GM21529 (cell line): ENCODE measurements around the gene SPACA7.

ENCODE experiments used
- ATAC-seq: cut with Tn5 transposase; IDR thresholded peaks from one replicate; pipeline ENCODE4 v1.9.1; 2021; ENCODE audit not compliant: unreplicated experiment

Gene SPACA7, protein sequence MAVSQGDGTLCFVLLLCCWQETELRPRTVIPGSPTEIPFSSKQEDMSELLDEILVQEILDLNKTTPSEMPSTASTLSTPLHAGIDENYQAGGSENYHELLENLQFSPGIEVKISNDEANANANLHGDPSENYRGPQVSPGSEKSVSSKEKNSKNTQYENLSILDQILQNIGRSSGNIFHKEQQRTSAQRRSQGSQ

DNA sequence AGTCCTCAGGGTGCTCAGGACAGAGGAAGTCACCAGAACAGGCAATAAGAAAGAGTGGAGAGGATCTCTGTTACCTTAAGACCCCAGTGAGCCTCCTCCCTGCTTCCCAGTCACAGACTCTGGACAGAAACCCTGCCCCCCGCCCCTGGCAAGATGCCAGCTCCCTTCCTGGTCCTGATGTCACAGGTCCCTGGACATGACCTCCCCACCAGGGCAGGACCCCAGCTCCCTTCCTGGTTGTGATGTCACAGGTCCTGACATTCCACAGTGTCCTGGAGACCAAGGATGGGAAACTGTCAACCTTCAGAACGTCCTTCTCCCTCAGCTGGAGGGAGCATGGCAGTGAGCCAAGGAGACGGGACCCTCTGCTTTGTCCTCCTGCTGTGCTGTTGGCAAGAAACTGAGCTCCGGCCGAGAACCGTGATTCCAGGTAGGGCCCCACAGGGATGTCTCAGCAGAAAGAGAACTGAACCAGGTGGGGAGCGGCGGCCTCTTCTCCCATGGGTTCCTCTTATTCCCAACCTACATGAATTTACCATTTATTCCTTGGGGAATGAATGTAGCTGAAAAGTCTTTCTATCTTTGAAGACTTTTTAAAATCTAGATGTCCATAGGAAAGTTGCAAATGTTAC lies at the start of gene SPACA7:
SPACA7 (plus strand) TSS at position 306 of the 632 bp plus-strand sequence; CDS start at position 337, 31 bp downstream.
- ATAC-seq: no peak

- ATAC-seq: no peak
Observed at GRCh38 chr13:112326821-112327370, 49.3 kb upstream of the SPACA7 start.

GRCh38 chr13:112328936-112329335 lies 47.2 kb upstream of the SPACA7 start:
- no peak for ATAC-seq

DNA sequence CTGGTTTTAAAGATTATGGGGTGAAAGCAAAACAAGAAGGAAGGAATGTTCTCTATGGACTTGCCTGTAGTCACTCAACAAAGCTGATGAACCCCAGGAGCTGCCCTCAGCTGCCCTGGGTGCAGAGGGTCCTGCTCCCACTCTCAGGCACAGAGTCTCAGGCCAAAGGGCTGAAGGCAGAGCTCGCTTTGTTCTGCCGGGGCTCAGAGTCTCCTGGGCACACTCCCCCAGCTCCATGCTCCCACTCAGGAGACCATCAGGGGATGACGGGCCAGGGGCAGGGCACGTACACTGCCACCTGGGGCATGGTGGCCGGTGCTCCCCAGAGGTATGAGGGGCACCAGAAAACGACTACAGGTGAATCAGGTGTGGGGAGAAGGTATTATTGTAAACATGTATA lies 46.8 kb upstream of the SPACA7 start:
- ATAC-seq: no peak

GRCh38 chr13:112330066-112330465 lies 46.1 kb upstream of the SPACA7 start:
- no peak for ATAC-seq

- ATAC-seq: no peak
Observed at GRCh38 chr13:112330479-112331381, 45.4 kb upstream of the SPACA7 start.

DNA sequence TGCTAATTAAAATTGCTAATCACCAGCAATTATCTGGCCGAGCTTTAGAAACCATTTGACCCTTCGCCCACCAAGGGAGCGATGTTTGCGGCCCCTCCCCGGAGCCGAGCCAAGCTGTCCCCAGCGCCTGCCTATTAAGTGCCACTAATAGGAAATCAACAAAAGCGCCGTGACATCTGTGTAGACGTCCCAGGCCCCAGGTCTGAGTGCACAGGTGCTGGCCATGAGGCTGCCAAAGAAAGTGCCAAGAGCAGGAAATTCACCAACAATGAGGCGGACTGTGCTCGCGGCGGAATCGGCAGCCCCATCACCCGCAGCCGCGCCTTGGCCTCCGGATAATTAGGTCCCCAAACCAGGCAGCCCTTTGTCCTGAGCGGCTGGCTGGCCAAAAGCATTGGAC lies 44.5 kb upstream of the SPACA7 start:
- no peak for ATAC-seq

- no peak for ATAC-seq
Observed at GRCh38 chr13:112332727-112333126, 43.4 kb upstream of the SPACA7 start.

DNA sequence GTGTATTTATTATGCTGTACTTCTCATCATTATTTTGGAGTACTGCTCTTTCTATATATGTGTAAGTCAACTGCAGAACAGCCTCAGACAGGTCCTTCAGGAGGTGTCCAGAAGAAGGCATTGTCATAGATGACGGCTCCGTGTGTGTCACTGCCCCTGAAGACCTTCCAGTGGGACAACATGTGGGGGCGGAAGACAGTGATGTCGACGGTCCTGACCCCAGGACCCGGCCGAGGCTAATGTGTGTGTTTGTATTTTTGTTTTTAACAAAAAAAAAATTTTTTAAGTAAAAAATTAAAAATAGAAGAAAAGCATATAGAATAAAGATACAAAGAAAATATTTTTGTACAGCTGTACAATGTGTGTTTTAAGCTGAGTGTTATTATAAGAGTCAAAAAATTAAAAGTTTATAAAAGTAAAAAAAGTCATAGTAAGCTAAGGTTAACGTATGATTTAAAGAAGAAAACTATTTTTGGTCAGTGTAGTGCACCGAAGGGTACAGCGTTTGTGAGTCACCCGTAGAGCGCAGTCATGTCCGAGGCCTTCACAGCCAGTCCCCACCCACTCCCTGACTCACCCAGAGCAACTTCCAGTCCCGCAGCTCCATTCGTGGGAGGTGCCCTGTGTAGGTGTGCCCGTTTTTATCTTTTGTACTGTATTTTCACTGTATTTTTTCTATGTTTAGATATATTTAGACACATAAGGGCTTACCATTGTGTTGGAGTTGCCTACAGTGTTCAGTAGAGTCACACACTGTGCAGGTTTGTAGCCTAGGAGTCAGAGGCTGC lies 42.2 kb upstream of the SPACA7 start:
- no peak for ATAC-seq

DNA sequence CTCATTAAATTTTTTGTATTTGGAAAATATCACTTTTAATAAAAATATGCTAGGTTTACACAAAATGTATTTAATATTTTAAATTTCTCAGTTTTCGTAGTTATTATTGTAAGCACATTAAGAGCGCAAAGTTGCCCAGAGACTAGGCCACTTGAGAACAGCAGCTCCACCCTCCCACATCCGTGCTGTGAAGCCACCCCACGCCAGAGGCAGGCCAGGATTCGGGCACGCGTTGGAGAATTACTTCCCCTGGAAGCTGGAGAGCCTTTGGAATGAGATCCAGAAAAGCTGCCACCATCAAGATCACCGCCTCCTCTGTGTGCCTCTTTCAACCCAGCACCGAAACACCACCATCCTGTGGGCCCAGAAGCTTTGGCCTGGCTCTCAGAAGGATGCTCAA lies 41.0 kb upstream of the SPACA7 start:
- ATAC-seq: no peak

- ATAC-seq: no peak
Observed at GRCh38 chr13:112341446-112341845, 34.7 kb upstream of the SPACA7 start.

- ATAC-seq: no peak
Observed at GRCh38 chr13:112341976-112342735, 34.0 kb upstream of the SPACA7 start.

DNA sequence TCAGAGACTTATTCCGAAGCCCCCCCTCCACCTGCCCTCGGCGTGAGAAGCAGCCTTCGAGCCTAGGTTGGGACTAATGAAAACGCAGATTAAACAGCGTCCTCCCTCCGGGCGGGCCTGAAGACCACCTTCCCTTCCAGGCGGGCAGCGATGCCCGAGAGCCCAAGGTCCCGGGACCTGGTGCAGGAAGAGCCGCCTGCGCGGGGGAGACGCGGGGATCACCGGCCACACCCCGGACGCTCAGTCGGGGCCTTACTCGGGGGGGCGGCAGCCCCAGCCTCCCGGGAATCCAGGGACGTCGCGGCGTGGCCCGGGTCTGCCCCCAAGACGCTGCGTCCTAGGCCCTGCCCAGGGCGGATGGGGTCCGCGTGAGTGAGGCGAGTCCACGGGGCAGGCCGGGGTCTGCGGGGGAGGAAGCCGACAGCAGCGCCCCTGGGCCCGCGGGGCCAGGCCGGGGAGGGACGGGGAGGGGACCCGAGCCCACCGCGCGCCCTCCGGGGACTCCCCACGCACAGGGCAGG lies 33.3 kb upstream of the SPACA7 start:
- ATAC-seq: no peak

DNA sequence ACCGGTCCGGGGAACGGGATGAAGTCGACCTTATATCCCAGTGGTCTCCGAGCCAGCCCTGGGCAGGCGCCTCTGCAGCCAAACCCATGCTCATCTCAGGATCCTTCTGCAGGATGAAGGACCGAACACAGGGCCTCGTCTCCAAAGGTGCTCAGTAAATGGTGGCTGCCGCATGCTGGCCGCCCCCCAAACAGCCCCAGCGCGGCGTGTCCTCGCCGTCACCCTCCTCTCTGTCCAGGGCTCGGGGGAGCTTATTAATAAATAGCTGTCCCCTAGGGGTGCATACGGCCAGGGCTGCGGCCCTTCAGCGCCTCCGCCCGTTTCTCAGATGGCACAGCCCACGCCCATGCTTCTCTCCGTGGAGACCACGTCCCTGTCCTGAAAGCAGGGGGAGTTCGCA lies 32.6 kb upstream of the SPACA7 start:
- no peak for ATAC-seq

- no peak for ATAC-seq
Observed at GRCh38 chr13:112345826-112346172, 30.4 kb upstream of the SPACA7 start.

DNA sequence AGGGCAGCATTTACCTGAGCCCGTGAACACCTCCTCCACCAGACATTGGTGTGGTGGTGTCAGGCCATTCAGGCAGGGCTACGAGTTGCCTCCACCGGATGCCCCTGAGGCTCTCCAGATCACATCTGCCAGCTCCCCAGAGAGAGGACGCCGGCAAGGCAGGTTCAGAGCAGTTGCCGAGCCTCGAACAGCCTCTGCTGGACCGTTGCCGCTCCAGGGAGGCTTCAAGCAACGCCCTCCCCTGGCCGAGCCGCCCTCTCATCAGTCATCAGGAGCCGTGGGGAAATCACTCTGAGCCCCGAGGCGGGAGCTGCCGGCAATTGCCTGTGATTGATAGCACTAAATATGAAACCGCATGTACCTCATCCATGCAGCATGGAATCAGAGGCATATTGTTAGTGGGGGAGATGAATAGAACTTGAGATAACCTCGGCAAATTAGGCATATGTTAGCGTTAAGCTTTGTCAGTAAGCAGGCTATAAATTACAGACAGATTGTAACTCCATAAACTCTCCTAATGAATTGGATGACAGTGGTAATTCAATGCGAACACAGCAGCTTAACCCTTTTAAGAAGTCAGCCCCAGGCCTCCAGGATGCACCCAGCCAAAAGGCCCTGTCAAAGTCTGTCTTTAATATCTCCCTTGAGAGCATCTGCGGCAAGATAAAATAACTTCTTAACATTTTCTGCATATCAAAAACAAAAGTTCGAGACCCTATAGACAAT lies 29.8 kb upstream of the SPACA7 start:
- no peak for ATAC-seq

- no peak for ATAC-seq
Observed at GRCh38 chr13:112346899-112347229, 29.3 kb upstream of the SPACA7 start.

GRCh38 chr13:112347986-112348385 lies 28.2 kb upstream of the SPACA7 start:
- no peak for ATAC-seq

DNA sequence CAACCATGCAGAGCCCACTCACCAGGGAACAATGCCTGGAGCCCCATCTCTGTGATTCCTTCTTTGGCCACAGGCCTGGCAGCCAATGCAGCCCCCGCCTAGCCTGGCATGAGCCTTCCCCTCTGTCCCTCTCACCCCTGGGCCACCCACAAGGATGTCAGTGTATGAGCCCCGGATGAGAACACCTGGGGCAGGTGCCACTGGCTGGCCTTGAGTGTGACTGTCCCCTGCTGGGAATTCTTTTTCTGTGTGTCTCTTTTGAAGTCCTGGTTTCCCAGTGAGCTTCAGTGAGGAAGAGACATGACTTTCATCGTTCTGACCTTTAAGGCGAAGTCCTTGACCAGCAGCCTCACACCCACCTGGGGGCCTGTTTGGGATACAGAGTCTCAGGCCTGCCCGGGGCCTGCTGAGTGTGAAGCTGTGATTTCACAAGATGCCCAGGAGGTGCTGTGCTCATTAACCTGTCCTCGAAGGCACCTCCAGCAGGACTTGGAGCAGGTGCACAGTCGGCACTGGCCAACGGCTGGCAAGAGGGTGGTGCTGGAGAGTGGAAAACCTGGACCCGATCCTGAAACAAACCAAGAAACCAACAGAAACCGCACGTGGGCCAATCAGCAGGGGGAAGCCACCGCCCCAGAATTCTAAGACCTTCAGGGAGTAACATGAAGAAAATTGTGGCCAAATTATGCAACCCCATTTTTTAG lies 27.4 kb upstream of the SPACA7 start:
- no peak for ATAC-seq
